ENCODE data around the gene CDK6. TPM values are rescaled to one million over a fixed set of nuclear protein-coding genes. Genes with fewer than 3 reads are reported as not detected.

The CDK6 gene
- total and polyA plus RNA-seq, 9 of the 15 experiments (the other 6 are each of a cell fraction or from before 2014, with no cell fraction given): 7.6 to 109 (median 44.4) TPM

- TF ChIP-seq CHD4 (IDR thresholded peaks at IDR 0.05; ENCODE audit: insufficient read depth, insufficient replicate concordance, low read depth, low read length, poor library complexity, severe bottlenecking): no peak
- TF ChIP-seq MNT (conservative IDR thresholded peaks at IDR 0.05): 0 out of 4 replicates have a peak, but pooled peaks have one; percentile 9 to 49
- TF ChIP-seq TAL1 (IDR thresholded peaks at IDR 0.05): no peak
- no peak for TF ChIP-seq DIDO1 (tag; IDR thresholded peaks at IDR 0.05; ENCODE audit: low read depth)
- TF ChIP-seq, protein P1, sequence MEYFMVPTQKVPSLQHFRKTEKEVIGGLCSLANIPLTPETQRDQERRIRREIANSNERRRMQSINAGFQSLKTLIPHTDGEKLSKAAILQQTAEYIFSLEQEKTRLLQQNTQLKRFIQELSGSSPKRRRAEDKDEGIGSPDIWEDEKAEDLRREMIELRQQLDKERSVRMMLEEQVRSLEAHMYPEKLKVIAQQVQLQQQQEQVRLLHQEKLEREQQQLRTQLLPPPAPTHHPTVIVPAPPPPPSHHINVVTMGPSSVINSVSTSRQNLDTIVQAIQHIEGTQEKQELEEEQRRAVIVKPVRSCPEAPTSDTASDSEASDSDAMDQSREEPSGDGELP (CRISPR knock-in tag; IDR thresholded peaks at IDR 0.05; ENCODE audit: borderline replicate concordance): peak; percentile 38; the same call in 1 of the 2 replicates
- TF ChIP-seq GATA2 (CRISPR knock-in tag; IDR thresholded peaks at IDR 0.05): no peak
- no peak for TF ChIP-seq NCOR1 (IDR thresholded peaks at IDR 0.05)
- no peak for TF ChIP-seq GTF2F1 (IDR thresholded peaks at IDR 0.05; ENCODE audit: low read depth, low read length)
- TF ChIP-seq RBM14 (IDR thresholded peaks at IDR 0.05; ENCODE audit: borderline replicate concordance, insufficient read depth, low read depth, low read length): no peak
- no peak for TF ChIP-seq SMARCC2 (IDR thresholded peaks at IDR 0.05; ENCODE audit: low read depth)
- no peak for TF ChIP-seq E2F1 (CRISPR knock-in tag; IDR thresholded peaks at IDR 0.05)
- no peak for TF ChIP-seq HEY1 (CRISPR knock-in tag; IDR thresholded peaks at IDR 0.05; ENCODE audit: borderline replicate concordance)
- no peak for TF ChIP-seq PPARD (CRISPR knock-in tag; IDR thresholded peaks at IDR 0.05)
- TF ChIP-seq, protein P2, sequence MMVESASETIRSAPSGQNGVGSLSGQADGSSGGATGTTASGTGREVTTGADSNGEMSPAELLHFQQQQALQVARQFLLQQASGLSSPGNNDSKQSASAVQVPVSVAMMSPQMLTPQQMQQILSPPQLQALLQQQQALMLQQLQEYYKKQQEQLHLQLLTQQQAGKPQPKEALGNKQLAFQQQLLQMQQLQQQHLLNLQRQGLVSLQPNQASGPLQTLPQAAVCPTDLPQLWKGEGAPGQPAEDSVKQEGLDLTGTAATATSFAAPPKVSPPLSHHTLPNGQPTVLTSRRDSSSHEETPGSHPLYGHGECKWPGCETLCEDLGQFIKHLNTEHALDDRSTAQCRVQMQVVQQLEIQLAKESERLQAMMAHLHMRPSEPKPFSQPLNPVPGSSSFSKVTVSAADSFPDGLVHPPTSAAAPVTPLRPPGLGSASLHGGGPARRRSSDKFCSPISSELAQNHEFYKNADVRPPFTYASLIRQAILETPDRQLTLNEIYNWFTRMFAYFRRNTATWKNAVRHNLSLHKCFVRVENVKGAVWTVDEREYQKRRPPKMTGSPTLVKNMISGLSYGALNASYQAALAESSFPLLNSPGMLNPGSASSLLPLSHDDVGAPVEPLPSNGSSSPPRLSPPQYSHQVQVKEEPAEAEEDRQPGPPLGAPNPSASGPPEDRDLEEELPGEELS (CRISPR knock-in tag; IDR thresholded peaks at IDR 0.05; ENCODE audit: borderline replicate concordance): no peak
- no peak for TF ChIP-seq TAF7 (tag; IDR thresholded peaks at IDR 0.05)
- peak; percentile 20; the same call in 1 of the 2 replicates for TF ChIP-seq ESRRA (IDR thresholded peaks at IDR 0.05; ENCODE audit: borderline replicate concordance, low read depth)
- TF ChIP-seq TFE3 (CRISPR knock-in tag; IDR thresholded peaks at IDR 0.05): no peak
- TF ChIP-seq E2F3 (CRISPR knock-in tag; IDR thresholded peaks at IDR 0.05): no peak
- TF ChIP-seq HDAC8 (tag; IDR thresholded peaks at IDR 0.05): no peak
Measured at GRCh38 chr7:92833024-92833765, 3.2 kb downstream of the CDK6 start (continued).

Data from K562 (cell line).